ENCODE measurements around the gene RDX.

- no peak for TF ChIP-seq CTCF (IDR thresholded peaks at IDR 0.05; ENCODE audit: low read length)
- no peak for TF ChIP-seq EZH2phosphoT487 (IDR thresholded peaks at IDR 0.05; ENCODE audit: low read length)
- TF ChIP-seq EZH2 (optimal IDR thresholded peaks at IDR 0.05; ENCODE audit: low read depth, low read length), result no peak
These were observed 162.3 kb downstream of the RDX start for GRCh38 chr11:110134110-110134509.
